ENCODE data around the gene ARHGAP9. TPM values are rescaled to one million over a fixed set of nuclear protein-coding genes. Genes with fewer than 3 reads are reported as not detected.

The ARHGAP9 gene
- total RNA-seq, 2 experiments from 2014 or later = 218 to 259 TPM

GRCh38 chr12:57462912-57463253, 16.8 kb downstream of the ARHGAP9 start:
- Mint-ChIP-seq H3K9me3 (no peaks in the 10 kb centered on the region), H3K4me1 (peaks cover 55% of the 10 kb centered on the region), H3K4me3 (peak overlapping the region; percentile 76), H3K27ac (peak overlapping the region; percentile 54), H3K36me3 (ENCODE audit: low read depth) (peaks cover 8% of the 10 kb centered on the region), H3K27me3 (peaks cover 19% of the 10 kb centered on the region)
- POLR2A ChIA-PET = interaction anchor here (0.6 kb wide), 1 partner anchor 212 kb away, joined by 3 read pairs; the partner anchor contains the start of gene STAC3
- CTCF ChIA-PET = interaction anchor here (0.6 to 3.7 kb wide), 9 partner anchors 10 to 198 kb away, joined by 3 to 27 read pairs (median 4); partner anchors contain the start of gene ARHGAP9
- DNase-seq = no peak

- H3K4me1 Mint-ChIP-seq = peaks cover 55% of the 10 kb centered on the region
- peak; percentile 92 for DNase-seq
- H3K9me3 Mint-ChIP-seq = no peaks in the 10 kb centered on the region
- POLR2A ChIA-PET = interaction anchor here (0.6 kb wide), 1 partner anchor 211 kb away, joined by 3 read pairs; the partner anchor contains the start of gene STAC3
- CTCF ChIA-PET = interaction anchor here (0.5 to 3.7 kb wide), 10 partner anchors 9 to 220 kb away, joined by 3 to 27 read pairs (median 4); partner anchors contain the start of gene ARHGAP9
- peaks cover 19% of the 10 kb centered on the region for H3K27me3 Mint-ChIP-seq
- peak overlapping the region; percentile 76 for H3K4me3 Mint-ChIP-seq
- H3K36me3 Mint-ChIP-seq (ENCODE audit: low read depth) = peaks cover 4% of the 10 kb centered on the region
- H3K27ac Mint-ChIP-seq = peak overlapping the region; percentile 54
These were observed 17.3 kb downstream of the ARHGAP9 start for GRCh38 chr12:57462251-57462911.

- H3K36me3 Mint-ChIP-seq (ENCODE audit: low read depth) = no peaks in the 10 kb centered on the region
- peaks cover 52% of the 10 kb centered on the region for H3K4me1 Mint-ChIP-seq
- peaks cover 19% of the 10 kb centered on the region for H3K27me3 Mint-ChIP-seq
- H3K9me3 Mint-ChIP-seq = no peaks in the 10 kb centered on the region
- no peak for DNase-seq
- no peak overlapping the region for H3K27ac Mint-ChIP-seq
- H3K4me3 Mint-ChIP-seq = peak overlapping the region; percentile 76
- ChIA-PET POLR2A (no interaction called here), CTCF (interaction anchor here (0.5 to 3.7 kb wide), 7 partner anchors 9 to 219 kb away, joined by 3 to 27 read pairs (median 3); partner anchors contain the start of gene ARHGAP9)
These were observed 17.8 kb downstream of the ARHGAP9 start for GRCh38 chr12:57461917-57462250.

- no peak for DNase-seq
- POLR2A ChIA-PET = no interaction called here
- no peak overlapping the region for H3K27ac Mint-ChIP-seq
- H3K4me1 Mint-ChIP-seq = peaks cover 51% of the 10 kb centered on the region
- H3K4me3 Mint-ChIP-seq = peak overlapping the region; percentile 76
- H3K36me3 Mint-ChIP-seq (ENCODE audit: low read depth) = no peaks in the 10 kb centered on the region
- CTCF ChIA-PET = interaction anchor here (1.2 to 3.7 kb wide), 7 partner anchors 8 to 248 kb away, joined by 3 to 27 read pairs (median 4); partner anchors contain the start of gene ARHGAP9
- peaks cover 19% of the 10 kb centered on the region for H3K27me3 Mint-ChIP-seq
- H3K9me3 Mint-ChIP-seq = no peaks in the 10 kb centered on the region
These were observed 18.3 kb downstream of the ARHGAP9 start for GRCh38 chr12:57461276-57461916.

GRCh38 chr12:57460841-57461275, 18.8 kb downstream of the ARHGAP9 start:
- ChIA-PET POLR2A (no interaction called here), CTCF (interaction anchor here (1.0 to 3.7 kb wide), 5 partner anchors 8 to 247 kb away, joined by 3 to 27 read pairs (median 4); no protein-coding TSS in a partner anchor)
- Mint-ChIP-seq H3K4me3 (peak overlapping the region; percentile 76), H3K27ac (no peak overlapping the region), H3K4me1 (peaks cover 55% of the 10 kb centered on the region), H3K9me3 (no peaks in the 10 kb centered on the region), H3K36me3 (ENCODE audit: low read depth) (no peaks in the 10 kb centered on the region), H3K27me3 (peaks cover 19% of the 10 kb centered on the region)
- DNase-seq = no peak

GRCh38 chr12:57460468-57460784, 19.2 kb downstream of the ARHGAP9 start:
- Mint-ChIP-seq H3K27ac (peak overlapping the region; percentile 31), H3K4me1 (peaks cover 59% of the 10 kb centered on the region), H3K27me3 (peaks cover 19% of the 10 kb centered on the region), H3K9me3 (no peaks in the 10 kb centered on the region), H3K36me3 (ENCODE audit: low read depth) (no peaks in the 10 kb centered on the region), H3K4me3 (peak overlapping the region; percentile 59)
- no peak for DNase-seq
- POLR2A ChIA-PET = no interaction called here
- CTCF ChIA-PET = interaction anchor here (0.5 to 2.9 kb wide), 5 partner anchors 10 to 247 kb away, joined by 3 to 22 read pairs (median 3); no protein-coding TSS in a partner anchor

GRCh38 chr12:57459750-57460467, 19.8 kb downstream of the ARHGAP9 start, which contains the start of gene GLI1:
GLI1 (plus strand) TSS chr12:57459785; CDS start chr12:57463692, 3,907 bp downstream.
- DNase-seq = no peak
- CTCF ChIA-PET = interaction anchor here (0.5 to 2.9 kb wide), 35 partner anchors 10 to 246 kb away, joined by 3 to 28 read pairs (median 4); partner anchors contain the start of genes ARHGAP9 and INHBC
- Mint-ChIP-seq H3K4me3 (peak within 1 kb of the TSS; percentile 89), H3K9me3 (no peaks in the 10 kb centered on the region), H3K36me3 (ENCODE audit: low read depth) (no peaks in the 10 kb centered on the region), H3K4me1 (peaks cover 61% of the 10 kb centered on the region), H3K27ac (peak within 1 kb of the TSS; percentile 95), H3K27me3 (peaks cover 19% of the 10 kb centered on the region)
- POLR2A ChIA-PET = no interaction called here

GRCh38 chr12:57459055-57459749, 20.5 kb downstream of the ARHGAP9 start:
- H3K27ac Mint-ChIP-seq = peak overlapping the region; percentile 95
- ChIA-PET CTCF (interaction anchor here (0.5 to 2.9 kb wide), 59 partner anchors 9 to 440 kb away, joined by 3 to 28 read pairs (median 4); partner anchors contain the start of genes ARHGAP9, B4GALNT1, INHBC and MBD6), POLR2A (no interaction called here)
- H3K36me3 Mint-ChIP-seq (ENCODE audit: low read depth) = no peaks in the 10 kb centered on the region
- peak overlapping the region; percentile 89 for H3K4me3 Mint-ChIP-seq
- DNase-seq = peak; percentile 95
- peaks cover 56% of the 10 kb centered on the region for H3K4me1 Mint-ChIP-seq
- H3K9me3 Mint-ChIP-seq = no peaks in the 10 kb centered on the region
- peaks cover 19% of the 10 kb centered on the region for H3K27me3 Mint-ChIP-seq

- no peaks in the 10 kb centered on the region for H3K36me3 Mint-ChIP-seq (ENCODE audit: low read depth)
- H3K27ac Mint-ChIP-seq = peak overlapping the region; percentile 95
- H3K4me1 Mint-ChIP-seq = peaks cover 52% of the 10 kb centered on the region
These were observed 21.0 kb downstream of the ARHGAP9 start for GRCh38 chr12:57458665-57459054.

GRCh38 chr12:57456737-57457490, 22.8 kb downstream of the ARHGAP9 start:
- Mint-ChIP-seq H3K36me3 (ENCODE audit: low read depth) (no peaks in the 10 kb centered on the region), H3K27me3 (peaks cover 15% of the 10 kb centered on the region), H3K4me3 (no peak overlapping the region), H3K27ac (peak overlapping the region; percentile 46), H3K4me1 (peaks cover 39% of the 10 kb centered on the region), H3K9me3 (no peaks in the 10 kb centered on the region)
- ChIA-PET CTCF (interaction anchor here (1.5 to 5.0 kb wide), 6 partner anchors 10 to 218 kb away, joined by 6 to 31 read pairs (median 12); no protein-coding TSS in a partner anchor), POLR2A (no interaction called here)
- no peak for DNase-seq

More at GRCh38 chr12:57458665-57459054, 21.0 kb downstream of the ARHGAP9 start:
- peaks cover 19% of the 10 kb centered on the region for H3K27me3 Mint-ChIP-seq
- H3K4me3 Mint-ChIP-seq = peak overlapping the region; percentile 89
- no peak for DNase-seq
- POLR2A ChIA-PET = no interaction called here
- no peaks in the 10 kb centered on the region for H3K9me3 Mint-ChIP-seq
- CTCF ChIA-PET = interaction anchor here (0.5 to 2.9 kb wide), 59 partner anchors 8 to 1129 kb away, joined by 3 to 28 read pairs (median 4); partner anchors contain the start of genes ARHGAP9, B4GALNT1, INHBC and OS9

- H3K4me1 Mint-ChIP-seq = peaks cover 34% of the 10 kb centered on the region
- no peaks in the 10 kb centered on the region for H3K9me3 Mint-ChIP-seq
- no peaks in the 10 kb centered on the region for H3K36me3 Mint-ChIP-seq (ENCODE audit: low read depth)
- ChIA-PET POLR2A (no interaction called here), CTCF (interaction anchor here (0.6 to 5.0 kb wide), 11 partner anchors 12 to 214 kb away, joined by 3 to 31 read pairs (median 5); partner anchors contain the start of gene B4GALNT1)
- peaks cover 10% of the 10 kb centered on the region for H3K27me3 Mint-ChIP-seq
- peak overlapping the region; percentile 35 for H3K4me3 Mint-ChIP-seq
- peak overlapping the region; percentile 14 for H3K27ac Mint-ChIP-seq
- DNase-seq = peak; percentile 70
These were observed 23.4 kb downstream of the ARHGAP9 start for GRCh38 chr12:57456145-57456700.
